Measurements from ENCODE around the gene ZDHHC22.

The ZDHHC22 gene

DNA sequence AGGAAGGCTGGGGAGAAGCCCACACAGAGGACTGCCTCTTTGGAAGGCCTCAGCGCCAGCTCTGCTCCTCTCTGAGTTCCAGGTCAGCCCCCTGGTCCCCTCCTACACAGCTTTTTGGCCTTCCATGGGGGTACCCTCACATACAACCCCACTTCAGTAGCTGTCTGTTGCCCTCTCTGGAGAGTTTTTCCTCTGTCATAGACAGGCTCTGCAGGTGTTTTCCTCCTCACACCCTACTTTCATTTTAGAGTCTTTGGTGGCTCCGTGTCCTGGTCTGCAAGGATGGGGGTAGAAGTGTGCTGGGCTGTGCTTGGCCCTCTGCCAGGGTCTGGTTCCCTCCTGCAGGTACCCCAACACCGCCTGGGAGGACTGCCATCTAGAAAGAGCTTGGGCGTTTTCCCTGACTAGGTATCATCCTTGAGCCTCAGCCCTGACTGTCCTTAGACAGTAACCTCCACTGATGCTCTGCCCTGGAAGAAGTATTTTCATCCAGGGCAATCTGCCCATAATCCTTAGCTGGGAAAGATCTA lies 15.1 kb downstream of the ZDHHC22 start:
- no peak for DNase-seq

DNA sequence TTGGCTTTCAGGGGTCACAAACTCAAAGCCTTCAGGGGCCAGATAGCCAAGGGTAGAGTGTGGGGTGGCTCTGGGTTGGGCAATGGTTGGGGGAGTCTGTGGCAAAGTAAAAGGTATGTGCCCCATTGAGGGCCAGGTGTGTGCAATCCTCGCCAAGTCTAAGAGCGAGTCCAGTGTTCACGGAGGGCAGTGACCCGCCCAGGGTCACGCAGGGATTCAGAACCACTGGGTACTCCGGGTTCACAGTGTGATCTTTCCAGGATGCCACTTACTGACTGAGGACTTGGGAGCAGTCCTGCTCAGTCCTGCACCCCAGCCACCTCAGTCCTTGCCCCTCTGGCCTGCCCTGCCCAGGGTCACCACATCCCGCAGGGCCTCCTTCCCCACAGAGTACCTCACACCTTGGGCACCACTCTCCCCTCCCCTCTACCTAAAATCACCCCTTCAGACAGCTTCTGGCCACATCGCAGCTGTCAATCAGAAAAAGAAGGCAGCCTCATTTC lies 15.7 kb downstream of the ZDHHC22 start:
- no peak for DNase-seq

DNA sequence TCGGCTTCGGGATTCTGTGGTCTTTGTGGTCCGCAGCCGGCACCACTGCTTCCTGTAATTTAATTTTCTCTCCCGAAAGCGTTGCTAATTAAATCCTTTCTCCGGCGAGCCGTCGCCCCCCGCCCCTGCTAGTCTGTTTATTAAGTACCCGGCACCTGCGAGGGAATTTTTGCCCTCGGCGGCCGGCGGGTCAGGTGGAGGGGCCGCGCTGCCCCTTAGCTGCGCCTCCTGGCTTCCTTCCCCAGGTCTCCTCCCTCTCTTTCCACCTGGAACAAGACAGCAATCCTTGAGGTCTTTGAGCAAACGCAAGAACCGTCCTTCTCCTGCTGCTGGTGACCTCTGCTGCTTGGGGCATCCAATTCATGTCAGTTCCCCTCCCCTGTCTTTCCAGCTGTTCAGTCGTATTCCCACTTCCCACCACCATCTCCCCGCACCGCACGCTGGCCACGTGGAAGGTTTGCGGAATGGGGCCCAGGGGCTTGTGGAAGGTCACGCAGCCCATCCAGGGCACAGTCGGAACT lies 16.2 kb downstream of the ZDHHC22 start:
- peak; percentile 52 for DNase-seq

DNA sequence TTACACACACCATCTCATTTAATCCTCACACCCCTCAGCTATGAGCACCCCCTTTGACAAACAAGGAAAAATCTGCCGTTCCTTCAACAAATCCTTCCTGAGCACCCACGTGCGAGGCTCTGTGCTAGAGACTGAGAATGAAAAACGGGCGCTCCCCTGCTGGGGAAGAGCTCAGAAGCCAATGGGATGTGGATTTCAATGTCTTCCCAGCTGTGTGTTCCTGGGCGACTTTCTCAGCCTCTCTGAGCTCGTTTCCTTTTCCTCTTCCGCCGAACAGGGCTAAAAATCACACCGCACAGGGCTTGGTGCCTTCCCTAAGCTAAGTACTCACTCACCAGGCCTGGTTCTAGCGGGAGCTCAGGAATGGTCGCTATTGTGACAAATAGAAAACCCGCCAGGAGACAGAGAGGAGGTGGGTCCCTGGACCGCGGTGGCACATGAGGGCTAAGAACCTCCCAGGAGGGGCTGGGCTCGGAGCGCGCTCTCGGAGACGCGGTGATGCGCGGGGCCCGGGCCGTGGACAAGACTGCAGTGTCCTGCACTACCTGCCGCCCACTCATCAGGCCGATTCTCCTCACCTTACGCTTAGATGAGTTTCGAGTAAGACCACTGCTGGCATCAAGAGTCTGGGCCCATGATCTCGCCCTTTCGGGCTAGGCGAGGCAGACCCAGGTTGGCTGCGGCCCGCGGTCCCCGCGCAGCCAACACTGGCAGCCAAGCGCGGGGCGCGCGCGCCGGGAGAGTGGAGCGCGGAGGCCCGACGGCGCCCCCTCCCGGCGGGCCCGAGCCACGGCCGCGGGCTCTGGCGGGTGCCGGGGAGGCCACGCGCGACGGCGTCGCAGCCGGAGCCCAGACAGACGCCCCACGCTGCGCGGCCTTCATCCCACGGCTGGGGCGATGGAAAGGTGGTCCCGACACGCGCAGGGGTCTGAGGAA lies 17.0 kb downstream of the ZDHHC22 start:
- DNase-seq = peak; percentile 68

DNA sequence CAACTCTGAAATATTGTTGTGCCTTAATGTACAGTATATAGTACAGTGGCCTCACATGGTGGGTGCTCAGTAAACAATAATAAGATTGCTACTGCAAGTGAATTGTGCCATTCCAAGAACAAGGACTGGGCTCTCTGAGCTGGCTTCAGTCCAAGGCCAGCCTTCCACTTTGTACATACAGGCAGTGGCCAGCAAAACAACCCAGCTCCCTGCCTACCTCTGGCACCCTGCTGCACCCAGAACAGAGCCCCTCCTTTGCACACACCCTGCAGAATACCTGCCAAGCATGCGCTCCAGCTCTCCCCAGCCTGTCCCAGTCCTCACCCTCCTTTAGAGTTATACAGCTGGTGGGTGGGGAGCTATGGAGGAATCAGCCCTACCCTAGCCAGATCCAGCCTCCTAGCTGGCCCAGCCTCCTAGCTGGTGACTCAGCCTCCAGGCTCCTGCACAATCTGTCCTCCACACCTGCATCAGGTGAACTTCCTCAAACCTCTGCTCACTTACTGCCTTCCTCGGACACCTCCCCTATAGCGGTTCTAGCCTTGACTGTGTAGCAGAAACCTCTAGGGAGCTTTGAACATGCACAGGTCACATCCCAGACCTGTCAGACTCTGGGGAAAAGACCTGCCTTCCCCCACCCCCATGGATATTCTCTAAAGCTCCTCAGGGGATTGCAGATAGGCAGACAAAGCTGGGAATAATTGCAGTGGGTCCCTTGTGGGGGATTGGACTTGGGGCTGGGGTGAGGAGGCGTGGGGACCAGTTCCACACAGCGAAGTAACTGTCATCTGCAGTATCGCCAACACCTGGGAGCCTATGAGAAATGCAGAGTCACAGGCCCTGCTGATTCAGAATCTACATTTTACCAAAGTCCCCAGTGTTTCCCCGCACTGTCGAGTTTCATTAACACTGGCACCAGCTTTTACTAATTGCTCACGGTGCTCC lies 17.9 kb downstream of the ZDHHC22 start:
- DNase-seq = no peak

DNA sequence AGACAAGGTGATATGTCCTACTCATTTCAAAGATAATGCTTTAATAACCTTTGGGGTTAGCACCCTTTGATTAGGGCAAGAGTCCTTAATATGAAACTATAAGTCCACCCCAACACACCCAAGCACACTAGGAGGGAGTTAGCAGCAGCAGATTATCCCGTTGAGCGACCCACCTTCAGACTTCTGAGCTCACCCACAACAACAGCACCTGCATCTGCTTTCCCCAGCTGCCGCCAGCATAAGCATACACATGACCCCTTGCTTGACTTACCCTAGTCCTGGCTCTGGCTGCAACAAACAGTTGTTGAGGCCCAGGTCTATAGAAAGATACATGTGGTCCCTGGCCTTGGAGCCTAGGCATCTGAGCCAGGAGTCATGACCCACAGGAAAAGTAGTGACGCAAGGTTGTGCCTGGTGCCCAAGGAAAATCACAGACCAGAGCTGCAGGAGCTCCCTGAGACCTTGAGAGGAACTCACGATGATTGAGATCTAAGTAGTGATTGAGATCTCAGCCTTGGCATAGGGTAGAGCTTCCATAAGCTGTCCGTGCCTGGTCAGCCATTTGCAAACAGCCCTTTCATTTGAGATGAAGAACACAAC lies 19.0 kb downstream of the ZDHHC22 start:
- no peak for DNase-seq

DNA sequence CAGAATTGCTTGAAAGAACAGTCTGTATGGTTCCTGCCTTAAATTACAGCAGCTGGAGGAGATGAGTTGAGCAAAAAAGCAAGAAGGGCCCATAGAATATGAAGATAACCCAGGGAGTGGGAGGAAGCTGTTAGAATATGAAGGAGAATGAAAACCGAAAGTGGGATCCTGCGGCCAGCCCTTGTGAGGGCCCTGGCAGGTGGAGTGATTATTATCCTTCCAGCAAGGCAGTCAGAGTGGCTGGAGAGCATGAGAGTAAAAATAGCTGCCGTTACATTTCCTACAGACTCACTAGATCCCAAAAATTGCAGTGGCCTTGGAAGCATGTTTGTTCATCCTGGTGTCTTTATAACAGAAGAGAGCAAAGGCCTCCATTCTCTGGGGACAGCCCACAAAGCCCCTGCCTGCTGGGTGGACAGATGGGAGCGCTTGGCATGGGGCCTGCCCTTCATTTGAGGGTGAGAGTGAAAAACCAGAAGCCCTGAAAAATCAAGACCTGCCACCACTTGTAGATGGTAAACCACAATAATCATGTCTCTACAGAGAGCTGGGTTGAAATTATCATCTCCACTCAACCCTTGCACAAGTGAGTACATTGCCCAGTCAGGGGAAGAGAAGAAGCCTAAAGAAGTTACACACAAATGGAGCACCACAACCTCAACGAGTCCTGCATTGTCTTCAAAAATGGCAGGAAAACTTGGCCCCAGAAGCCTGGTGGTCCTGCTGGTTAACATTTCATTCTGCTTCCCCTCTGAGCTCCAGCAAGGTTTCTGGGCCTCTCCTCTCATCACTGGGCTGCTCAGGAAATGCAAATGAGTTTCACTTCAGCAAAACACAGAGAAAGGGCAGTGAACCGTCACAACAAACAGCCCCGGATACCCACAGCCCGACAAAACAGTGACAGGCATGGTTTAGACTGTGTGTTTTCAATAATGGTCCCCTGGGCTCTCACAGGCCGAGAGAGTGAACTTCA lies 20.5 kb downstream of the ZDHHC22 start:
- DNase-seq = no peak

DNA sequence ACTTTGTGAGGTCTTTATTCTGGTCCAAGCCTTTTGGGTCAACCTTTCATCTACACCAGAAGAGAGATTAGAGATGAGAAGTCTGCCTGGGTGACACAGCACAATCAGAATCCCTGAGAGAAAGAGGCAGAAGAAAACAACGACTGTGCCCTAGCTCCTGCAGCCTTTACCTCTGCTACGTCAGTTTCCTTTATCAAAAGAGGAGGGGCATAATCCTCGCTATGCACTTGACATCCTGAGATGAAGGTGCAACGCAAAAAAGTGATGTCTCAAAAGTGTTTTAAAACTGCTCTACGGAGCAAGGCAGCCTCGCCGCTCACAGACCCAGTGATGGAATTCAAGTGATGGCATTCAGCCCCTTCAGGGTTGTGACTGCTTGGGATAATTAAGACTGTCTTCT lies 21.7 kb downstream of the ZDHHC22 start:
- no peak for DNase-seq

DNA sequence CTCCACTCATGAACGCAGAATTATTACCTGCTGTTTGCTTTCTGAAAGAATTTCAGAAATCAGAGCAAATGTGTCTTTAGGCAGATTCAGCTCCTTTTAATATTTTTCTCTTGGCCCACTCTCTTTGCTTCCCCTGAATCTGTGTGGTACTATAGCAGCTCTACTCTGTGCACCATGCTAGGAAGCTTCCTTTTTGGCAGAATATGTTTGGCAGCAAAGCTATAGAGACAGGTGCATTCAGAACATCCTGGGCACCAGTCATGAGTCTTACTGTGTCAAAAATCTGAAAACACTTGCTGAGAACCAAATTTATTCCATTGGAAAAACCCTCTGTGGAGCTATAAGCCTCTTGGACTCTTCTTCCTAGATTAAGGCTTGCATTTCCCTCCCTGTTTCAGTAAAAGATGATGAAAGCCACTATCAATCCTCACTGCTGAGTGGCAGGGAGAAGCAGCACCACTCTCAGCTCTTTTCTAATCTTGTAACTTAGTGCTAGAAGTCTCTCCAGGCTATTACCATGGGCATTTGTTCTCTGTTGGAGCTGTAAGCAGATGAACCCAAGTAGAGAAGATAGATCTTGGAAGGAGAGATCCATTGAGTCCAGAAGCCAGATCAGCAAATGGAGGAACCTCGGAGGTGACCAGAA lies 25.3 kb downstream of the ZDHHC22 start:
- no peak for DNase-seq

DNA sequence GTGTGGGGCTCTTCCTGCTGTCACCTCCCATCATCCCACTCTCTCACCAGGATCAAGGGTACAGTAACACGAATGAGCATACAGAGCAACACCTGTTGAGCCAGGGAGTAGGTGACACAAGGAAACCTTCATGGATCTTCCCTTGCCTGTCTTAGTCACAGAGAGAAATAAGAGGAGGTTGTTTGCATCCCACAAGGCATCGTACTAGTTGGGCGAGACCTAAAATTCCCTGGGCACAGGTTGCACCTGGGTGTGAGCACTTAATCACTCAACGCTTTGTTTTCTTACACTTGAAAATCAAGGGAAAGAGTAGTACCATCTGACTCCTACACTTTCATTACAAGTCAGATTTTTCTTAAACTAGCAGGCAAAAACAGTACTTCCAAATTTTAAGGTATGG lies 27.0 kb downstream of the ZDHHC22 start:
- no peak for DNase-seq

DNA sequence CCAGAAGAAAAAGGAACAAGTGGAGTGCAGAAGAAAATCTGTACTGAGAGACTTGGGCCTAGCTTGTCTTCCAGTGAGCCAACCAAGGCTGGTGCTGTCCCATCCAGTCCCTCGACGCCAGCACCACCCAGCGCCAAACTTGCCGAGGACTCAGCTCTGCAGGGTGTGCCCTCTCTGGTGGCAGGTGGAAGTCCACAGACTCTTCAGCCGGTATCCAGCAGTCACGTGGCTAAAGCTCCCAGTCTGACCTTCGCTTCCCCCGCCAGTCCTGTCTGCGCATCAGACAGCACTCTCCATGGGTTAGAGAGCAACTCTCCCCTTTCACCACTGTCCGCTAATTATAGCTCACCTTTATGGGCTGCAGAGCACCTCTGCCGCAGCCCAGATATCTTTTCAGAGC lies 27.9 kb downstream of the ZDHHC22 start:
- DNase-seq = no peak

DNA sequence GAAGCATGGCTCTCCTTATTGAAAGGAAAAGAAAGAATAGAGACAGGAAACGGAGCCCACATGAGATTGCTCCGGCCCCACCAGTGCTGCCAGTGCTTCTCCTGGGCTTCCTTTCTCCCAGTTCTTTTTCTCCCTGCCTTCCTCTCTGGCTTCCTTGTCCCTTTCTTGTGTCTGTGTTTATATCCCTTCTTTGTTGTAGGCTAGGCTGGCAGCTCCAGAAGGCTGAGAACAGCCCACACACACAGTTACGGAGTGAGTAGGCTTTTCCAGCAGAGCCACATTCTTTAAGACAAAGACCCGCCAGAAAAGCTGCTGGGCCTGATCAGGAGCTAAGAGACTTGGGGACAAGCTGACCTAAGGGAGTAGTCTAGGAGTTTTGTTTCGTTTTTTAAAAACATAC lies 30.6 kb downstream of the ZDHHC22 start:
- DNase-seq = peak; percentile 22

DNA sequence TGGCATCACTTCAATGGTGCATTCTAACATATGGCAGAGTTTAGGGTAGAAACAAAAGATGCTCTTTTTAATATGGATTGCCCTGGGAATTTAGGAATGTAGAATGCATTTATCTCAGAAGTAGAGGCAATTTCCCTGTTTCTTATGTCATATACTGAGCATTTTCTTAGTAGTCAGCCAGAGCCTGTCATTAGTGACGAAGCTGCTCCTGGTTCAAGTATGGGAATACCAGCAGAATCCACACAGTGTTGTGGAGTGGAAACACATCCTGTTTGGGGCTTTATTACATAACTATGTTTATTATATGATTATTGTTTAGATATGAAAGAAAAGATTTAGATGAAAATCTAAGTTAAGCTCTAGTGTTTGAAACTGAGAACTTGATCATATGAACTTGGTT lies 31.3 kb downstream of the ZDHHC22 start:
- DNase-seq = no peak

DNA sequence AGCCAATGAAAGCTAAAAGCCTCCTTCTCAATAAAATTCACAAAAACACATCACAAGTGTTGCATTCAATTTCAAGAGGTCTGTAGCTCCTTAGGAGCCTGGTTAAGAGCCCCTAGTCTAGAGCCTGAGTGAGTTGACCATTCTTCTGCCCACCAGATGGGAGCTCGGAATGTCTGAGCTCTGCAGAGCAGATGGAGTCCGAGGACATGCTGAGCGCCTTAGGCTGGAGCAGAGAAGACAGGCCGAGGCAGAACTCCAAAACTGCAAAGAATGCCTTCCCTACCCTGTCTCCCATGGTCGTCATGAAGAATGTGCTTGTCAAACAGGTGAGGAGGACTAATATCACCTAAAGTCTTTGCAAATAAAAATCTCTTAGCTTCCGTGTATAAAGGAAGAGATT lies 31.9 kb downstream of the ZDHHC22 start:
- no peak for DNase-seq

DNA sequence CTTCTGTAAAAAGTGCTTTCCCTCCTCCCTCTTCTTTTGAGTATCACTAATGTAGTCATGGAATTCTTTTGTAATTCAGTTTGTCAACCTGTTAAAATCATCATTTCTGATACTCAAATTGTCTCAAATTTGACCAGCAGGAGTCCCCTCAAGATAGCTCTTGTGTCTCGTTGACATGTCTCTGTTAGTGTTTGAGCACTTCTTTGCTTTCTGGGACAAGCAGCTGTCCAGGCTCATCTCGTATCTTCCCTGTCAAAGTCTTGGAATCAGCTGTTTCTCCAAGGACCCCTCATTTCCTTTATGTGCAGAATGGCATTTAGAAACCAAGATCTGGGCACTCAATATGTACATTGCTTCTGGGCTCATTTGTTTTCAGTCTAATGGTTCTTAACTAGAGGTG lies 32.8 kb downstream of the ZDHHC22 start:
- DNase-seq = no peak

DNA sequence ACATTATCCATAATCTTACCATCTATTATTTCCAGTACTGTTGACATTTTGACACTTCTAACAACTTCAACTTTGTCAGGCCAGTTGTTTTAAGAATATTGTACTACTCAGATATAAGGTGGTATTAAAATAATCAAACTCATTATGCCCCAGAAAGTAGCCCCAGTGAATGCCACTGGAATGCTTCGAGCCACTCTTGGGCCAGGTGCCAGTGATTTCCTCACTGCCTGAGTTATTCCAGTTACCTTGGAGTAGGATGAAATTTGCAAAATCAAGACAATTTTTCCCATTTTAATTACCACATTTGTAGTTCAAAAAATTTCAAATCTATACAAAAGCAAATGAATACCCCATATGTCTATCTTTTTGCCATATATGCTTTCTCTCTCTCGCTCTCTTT lies 34.4 kb downstream of the ZDHHC22 start:
- DNase-seq = no peak

DNA sequence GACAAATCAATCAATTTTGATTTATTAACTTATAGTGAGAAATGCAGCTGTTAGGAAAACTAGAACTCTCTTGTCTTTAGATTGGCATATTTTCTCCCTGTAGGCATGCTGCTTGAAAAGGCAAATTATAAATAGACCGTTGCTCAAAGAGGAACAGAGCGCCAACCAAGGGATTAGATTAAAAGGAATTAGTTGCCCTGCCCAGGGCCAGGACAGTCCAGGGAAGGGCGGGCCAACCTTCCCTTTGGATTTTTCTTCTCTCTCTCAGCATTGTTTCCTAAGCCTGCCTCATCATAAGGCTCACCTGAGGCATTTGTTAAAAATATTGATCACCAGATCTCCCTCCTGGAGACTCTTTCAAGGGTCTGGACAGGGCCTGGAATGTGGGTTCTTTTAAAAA lies 34.9 kb downstream of the ZDHHC22 start:
- no peak for DNase-seq

DNA sequence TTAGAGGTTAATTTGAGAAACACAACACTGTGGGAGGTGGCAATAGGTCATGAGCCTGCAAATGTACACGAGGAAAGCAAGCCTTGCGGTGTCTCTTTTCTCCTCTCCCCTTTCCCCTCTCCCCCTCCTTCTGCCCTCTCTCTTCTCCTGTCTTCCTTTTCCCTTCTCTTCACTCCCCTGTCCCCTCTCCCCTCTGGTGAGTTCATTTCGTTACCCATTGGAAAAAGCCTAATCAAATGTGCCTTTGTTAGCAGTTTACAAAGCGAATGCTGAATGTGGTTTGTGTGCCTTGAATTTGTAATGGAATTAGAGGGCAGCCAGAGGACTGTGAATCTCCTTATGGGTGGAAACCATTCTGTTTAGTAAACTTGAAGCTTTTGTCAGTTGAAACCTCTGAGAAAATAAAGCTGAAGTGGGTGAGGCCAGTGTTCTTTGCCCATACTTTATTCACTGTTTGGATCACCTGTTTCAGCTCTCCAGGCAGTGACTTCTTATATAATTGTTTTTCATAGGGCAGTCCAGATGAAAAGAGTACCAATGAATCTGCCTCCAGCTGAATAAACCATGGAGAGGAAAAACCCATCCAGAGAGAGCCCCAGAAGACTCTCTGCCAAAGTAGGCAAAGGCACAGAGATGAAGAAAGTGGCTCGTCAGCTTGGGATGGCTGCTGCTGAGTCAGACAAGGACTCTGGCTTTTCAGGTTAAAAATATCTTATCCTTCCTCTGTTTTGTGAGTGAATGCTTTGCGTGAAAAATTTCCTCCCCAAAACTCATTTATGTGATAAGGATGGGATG lies 36.2 kb downstream of the ZDHHC22 start:
- no peak for DNase-seq

DNA sequence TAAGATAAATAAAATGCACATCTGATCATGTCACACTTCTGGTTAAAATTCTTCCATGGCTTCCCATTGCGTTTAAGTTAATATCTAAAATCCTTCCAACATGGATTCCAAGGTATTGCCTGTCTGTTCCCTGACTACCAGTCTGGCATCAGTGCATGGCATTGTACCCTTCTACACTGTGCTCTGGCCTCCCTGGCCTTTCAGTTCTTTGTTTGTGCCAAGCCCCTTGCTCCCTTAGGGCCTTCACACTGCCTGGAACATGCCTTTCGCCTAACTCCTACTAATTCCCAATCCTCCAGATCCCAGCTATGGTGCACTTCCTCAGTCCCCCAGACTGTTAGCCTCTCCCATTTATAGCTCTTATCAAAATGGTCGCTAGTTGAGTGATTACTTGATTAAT lies 37.2 kb downstream of the ZDHHC22 start:
- no peak for DNase-seq

DNA sequence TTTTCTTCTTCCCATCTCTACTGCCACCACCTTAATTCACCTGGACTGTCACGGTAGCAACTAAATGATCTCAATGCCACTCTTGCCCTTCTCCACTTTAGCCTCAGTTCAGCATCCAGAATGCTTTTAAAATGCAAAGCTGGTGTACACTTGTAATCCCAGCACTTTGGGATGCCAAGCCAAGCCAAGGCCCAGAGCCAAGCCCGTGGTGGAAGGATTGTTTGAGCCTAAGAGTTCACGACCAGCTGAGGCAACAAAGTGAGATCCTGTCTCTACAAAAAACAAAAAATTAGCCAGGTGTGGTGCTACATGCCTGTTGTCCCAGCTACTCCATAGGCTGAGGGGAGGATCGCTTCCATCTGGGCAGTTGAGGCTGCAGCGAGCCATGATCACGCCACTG lies 37.6 kb downstream of the ZDHHC22 start:
- no peak for DNase-seq
